HG03575 (cell line): ENCODE data around the gene KCNK5.

Source experiments
- ATAC-seq: cut with Tn5 transposase; IDR thresholded peaks from one replicate; pipeline ENCODE4 v1.9.1; 2021; ENCODE audit not compliant: unreplicated experiment, insufficient number of reproducible peaks, low FRiP score; ENCODE audit errors: extremely low read depth

The KCNK5 gene

DNA sequence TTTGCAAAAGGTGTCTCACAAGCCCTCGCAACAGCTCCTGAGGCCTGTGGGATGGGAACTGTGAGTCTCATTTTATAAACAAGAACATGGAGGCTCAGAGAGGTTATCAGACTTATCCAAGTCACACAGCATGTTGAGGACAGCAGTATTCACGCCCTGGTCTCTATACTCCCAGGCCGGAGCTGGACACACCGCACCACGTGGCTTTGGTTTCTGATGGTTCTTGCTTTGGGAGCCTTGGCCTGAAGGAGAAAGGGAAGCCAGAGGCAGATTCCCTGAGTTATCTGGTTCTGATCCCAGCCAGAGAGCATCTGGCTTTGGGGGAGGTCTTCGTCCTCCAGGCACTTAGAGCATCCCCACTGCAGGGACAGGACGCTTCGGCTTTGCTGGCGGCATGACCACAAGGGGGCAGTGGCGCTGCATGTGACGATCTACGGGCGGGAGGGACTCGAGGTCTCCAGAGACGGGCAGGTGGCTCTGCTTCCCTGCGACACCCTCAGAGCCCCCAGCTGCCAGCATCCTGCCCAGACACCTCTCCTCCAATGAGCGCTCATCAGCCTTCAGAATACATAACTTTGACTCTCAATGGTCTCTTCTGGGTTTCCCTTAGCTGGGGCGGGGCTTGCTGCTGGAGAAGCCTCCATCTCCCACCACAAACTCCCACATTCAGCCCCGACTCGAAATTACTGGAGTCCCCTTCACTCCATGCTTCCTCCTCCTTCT is 62.9 kb downstream of the KCNK5 start:
- ATAC-seq, result no peak

DNA sequence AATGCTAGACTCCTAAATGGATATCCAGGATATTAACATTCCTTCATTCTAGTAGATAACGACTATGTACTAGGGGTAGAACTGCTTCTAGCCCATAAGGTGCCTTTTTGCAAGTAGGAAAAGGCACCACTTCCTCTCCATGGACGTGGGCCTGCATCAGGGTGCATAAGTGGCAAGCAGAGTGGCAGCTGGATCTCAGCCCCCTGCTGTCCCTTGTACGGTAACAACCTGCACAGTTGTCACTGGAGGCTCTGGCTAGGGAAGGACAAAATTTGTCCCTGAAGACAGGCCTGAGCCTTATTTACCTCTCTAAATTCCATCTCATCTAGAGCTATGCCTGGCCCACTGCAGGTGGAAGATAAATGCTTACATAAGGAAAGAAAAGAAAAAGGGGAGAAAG is 71.8 kb downstream of the KCNK5 start:
- no peak for ATAC-seq

- no peak for ATAC-seq
These were observed 72.5 kb downstream of the KCNK5 start for GRCh38 chr6:39156801-39157200.

GRCh38 chr6:39154705-39155104 is 74.6 kb downstream of the KCNK5 start:
- ATAC-seq, result no peak

DNA sequence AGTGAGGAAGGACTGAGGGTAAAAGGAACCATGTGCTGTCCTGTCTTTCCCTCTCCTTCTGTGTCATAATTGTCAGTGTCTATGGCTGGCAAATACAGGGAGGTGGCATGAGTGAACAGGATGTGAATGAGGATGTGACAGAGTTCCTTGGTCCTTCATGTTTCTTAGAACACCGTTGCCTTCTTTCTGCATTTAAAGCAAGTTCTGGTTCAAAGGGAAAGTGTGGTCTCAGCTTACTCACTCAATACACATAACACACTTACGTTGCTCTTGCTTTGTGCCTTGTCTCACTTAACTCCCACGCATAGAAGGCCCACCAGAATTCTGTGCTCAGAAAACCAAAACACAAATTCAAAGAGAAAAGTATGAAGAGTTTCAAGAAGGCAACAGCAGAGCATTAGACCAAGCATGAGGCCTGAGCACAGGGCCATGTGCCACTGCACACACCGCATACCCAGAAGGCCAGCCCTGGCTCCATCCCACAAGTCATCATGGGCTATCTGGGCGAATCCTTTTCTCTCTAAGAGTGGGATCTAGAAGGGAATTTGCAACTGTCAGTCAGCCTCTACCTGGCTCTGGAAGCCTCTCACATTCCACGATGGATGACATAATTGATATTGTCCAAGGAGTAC is 75.4 kb downstream of the KCNK5 start:
- ATAC-seq, result no peak

- no peak for ATAC-seq
These were observed 77.0 kb downstream of the KCNK5 start for GRCh38 chr6:39152262-39152661.

GRCh38 chr6:39151211-39151610 is 78.1 kb downstream of the KCNK5 start:
- ATAC-seq, result no peak

GRCh38 chr6:39144481-39145173 is 84.6 kb downstream of the KCNK5 start:
- no peak for ATAC-seq

DNA sequence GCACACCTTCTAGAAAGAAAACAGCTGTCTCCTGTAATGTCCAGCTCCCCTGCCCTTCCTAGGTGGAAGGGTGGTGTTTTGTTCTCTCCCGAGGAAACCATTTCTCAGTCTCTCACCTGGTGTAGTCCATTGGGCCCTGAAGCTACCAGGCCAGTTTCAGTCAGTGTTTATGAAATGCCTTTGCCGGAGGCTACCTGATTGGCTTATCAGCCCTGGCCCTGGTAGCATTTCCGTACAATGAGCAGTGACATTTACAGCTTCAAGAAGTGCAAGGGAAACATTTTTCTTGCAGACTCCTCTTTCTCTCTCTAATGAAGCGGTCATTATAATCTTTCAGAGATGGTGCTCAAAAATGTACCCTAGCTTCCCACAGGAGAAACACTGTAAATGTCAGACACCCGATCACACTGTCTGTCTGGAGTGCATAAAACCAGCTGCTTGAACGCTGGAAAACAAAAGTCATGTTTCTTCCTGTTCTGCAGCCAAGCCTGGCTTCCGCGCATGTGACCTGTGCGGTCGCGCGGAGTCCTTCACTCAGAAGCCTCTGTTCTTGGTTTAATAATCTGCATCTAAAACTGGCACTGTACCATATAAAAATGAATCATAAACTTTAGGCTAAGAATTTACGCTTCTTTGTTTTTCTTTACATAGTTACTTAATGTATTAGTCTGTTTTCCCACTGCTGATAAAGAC is 85.9 kb downstream of the KCNK5 start:
- no peak for ATAC-seq

DNA sequence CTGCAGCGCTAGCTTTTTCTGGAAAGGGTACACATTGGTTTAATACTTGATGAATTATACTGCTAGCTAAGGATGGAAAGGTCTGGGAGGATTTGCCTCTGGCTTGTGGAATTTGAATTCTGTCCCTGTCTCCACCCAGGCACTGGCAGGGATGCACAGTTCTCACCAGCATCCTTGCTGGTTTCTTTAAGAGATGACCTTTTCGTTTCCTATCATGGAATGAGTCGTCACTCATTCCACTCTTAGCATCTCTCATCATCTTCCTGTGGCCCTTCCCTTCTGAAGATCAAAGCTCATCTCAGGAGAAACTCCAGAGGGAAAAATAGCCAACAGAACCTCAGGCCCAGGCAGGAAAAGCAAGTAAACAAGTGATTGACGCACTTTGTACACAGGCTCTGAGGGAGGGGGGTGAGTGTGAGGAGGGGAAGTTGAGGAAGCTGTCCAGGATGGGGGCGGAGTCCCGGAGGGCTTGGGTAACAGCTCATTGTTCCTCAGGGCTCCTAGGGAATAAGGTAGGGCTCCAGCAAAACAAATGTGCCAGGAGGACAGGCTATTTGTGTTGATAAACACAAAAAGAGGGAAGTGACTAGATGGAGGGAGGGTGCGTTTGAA is 88.6 kb downstream of the KCNK5 start:
- ATAC-seq, result no peak
